Stimulated activated CD8-positive, alpha-beta memory T cell treated with anti-CD3 and anti-CD28 coated beads, Interleukin-15, amount 100 ng/mL, for 1 hour (primary cell): ENCODE data around the gene SLC29A1.
"Not testable (repeated sequence)": the region's sequence is repeated elsewhere in the genome, so short reads cannot be mapped to it uniquely, and the experiment has no call there.

Experiments
- DNase-seq: peaks from one replicate; pipeline ENCODE4 v3.0.0-alpha.2; 2020; ENCODE audit warnings: low read depth

Gene SLC29A1

GRCh38 chr6:44222486-44223318, 693 bp upstream of the SLC29A1 start:
- DNase-seq: no peak

GRCh38 chr6:44224029-44224964, 902 bp downstream of the SLC29A1 start:
- no peak for DNase-seq

- DNase-seq: no peak
Measured at GRCh38 chr6:44224965-44225305, 1.5 kb downstream of the SLC29A1 start.

- DNase-seq: no peak
Measured at GRCh38 chr6:44225579-44226325, 2.4 kb downstream of the SLC29A1 start.

GRCh38 chr6:44226368-44227147, 3.2 kb downstream of the SLC29A1 start:
- DNase-seq: no peak

- no peak for DNase-seq
Measured at GRCh38 chr6:44227148-44227793, 3.9 kb downstream of the SLC29A1 start.

GRCh38 chr6:44228031-44228430, 4.6 kb downstream of the SLC29A1 start:
- DNase-seq: no peak

- DNase-seq: no peak
Measured at GRCh38 chr6:44228433-44228832, 5.0 kb downstream of the SLC29A1 start.

- DNase-seq: no peak
Measured at GRCh38 chr6:44228836-44229235, 5.4 kb downstream of the SLC29A1 start.

- DNase-seq: no peak
Measured at GRCh38 chr6:44229376-44230033, 6.1 kb downstream of the SLC29A1 start.

- no peak for DNase-seq
Measured at GRCh38 chr6:44230034-44230675, 6.8 kb downstream of the SLC29A1 start.

GRCh38 chr6:44231426-44231825, 8.0 kb downstream of the SLC29A1 start:
- not testable (repeated sequence) for DNase-seq

- DNase-seq: no peak
Measured at GRCh38 chr6:44232676-44233566, 9.5 kb downstream of the SLC29A1 start.

- DNase-seq: no peak
Measured at GRCh38 chr6:44233567-44234100, 10.2 kb downstream of the SLC29A1 start.

GRCh38 chr6:44234101-44235025, 11.0 kb downstream of the SLC29A1 start:
- no peak for DNase-seq

- no peak for DNase-seq
Measured at GRCh38 chr6:44235269-44235668, 11.9 kb downstream of the SLC29A1 start.

GRCh38 chr6:44235891-44236516, 12.6 kb downstream of the SLC29A1 start:
- no peak for DNase-seq
